ENCODE measurements around the gene NDUFS1.
"Not testable (repeated sequence)": the region's sequence is repeated elsewhere in the genome, so short reads cannot be mapped to it uniquely, and the experiment has no call there.

NDUFS1 gene

DNA sequence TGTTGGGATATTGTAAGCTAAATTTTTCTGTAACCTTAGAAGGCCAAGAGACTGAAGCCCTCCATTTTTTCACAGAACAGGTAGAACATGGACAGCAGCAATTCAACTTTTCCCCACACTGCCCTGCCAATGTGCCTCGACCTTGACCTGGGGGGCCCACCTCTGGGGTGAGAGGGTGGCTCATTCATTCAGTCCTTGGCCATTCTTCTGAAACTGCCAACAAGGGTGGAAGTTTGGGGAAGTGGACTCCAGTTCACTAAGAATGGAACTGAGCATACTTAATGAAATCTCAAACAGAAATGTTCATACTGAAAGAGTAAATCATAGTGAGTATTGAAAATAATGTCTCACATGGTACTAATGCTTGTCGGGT is 1.5 kb upstream of the NDUFS1 start:
- Histone ChIP-seq H3K9ac (ENCODE audit: insufficient read length, low read depth) (peak overlapping the region; percentile 98), H3K4me3 (ENCODE audit: insufficient read length, low read depth) (peak overlapping the region; percentile 91), H3K36me3 (ENCODE audit: insufficient read depth, insufficient read length, low read length) (peaks cover 52% of the 10 kb centered on the region), H3K4me1 (ENCODE audit: insufficient read depth, insufficient read length) (peaks cover 2% of the 10 kb centered on the region), H3K27me3 (ENCODE audit: insufficient read depth, insufficient read length) (no peaks in the 10 kb centered on the region), H3K9me3 (ENCODE audit: insufficient read depth, low read length) (no peaks in the 10 kb centered on the region)
- no peak for DNase-seq (ENCODE audit: low read depth, low spot score)
- TF ChIP-seq ZNF274 (IDR thresholded peaks at IDR 0.05; ENCODE audit: low read depth, low read length) (no peak), SUZ12 (IDR thresholded peaks at IDR 0.05; ENCODE audit: extremely low read depth, insufficient read depth, insufficient read length) (no peak), YY1 (IDR thresholded peaks at IDR 0.05; ENCODE audit: insufficient read depth, insufficient read length) (no peak)

- no peak for DNase-seq (ENCODE audit: low read depth, low spot score)
- H3K9ac ChIP-seq (ENCODE audit: insufficient read length, low read depth), result peak overlapping the region; percentile 98
- H3K27me3 ChIP-seq (ENCODE audit: insufficient read depth, insufficient read length), result no peaks in the 10 kb centered on the region
- H3K9me3 ChIP-seq (ENCODE audit: insufficient read depth, low read length), result no peaks in the 10 kb centered on the region
- H3K36me3 ChIP-seq (ENCODE audit: insufficient read depth, insufficient read length, low read length), result peaks cover 53% of the 10 kb centered on the region
- H3K4me3 ChIP-seq (ENCODE audit: insufficient read length, low read depth), result peak overlapping the region; percentile 91
- TF ChIP-seq ZNF274 (IDR thresholded peaks at IDR 0.05; ENCODE audit: low read depth, low read length) (no peak), YY1 (IDR thresholded peaks at IDR 0.05; ENCODE audit: insufficient read depth, insufficient read length) (no peak), SUZ12 (IDR thresholded peaks at IDR 0.05; ENCODE audit: extremely low read depth, insufficient read depth, insufficient read length) (no peak)
- peaks cover 2% of the 10 kb centered on the region for H3K4me1 ChIP-seq (ENCODE audit: insufficient read depth, insufficient read length)
Measured at GRCh38 chr2:206160125-206160806, 1.0 kb upstream of the NDUFS1 start.

DNA sequence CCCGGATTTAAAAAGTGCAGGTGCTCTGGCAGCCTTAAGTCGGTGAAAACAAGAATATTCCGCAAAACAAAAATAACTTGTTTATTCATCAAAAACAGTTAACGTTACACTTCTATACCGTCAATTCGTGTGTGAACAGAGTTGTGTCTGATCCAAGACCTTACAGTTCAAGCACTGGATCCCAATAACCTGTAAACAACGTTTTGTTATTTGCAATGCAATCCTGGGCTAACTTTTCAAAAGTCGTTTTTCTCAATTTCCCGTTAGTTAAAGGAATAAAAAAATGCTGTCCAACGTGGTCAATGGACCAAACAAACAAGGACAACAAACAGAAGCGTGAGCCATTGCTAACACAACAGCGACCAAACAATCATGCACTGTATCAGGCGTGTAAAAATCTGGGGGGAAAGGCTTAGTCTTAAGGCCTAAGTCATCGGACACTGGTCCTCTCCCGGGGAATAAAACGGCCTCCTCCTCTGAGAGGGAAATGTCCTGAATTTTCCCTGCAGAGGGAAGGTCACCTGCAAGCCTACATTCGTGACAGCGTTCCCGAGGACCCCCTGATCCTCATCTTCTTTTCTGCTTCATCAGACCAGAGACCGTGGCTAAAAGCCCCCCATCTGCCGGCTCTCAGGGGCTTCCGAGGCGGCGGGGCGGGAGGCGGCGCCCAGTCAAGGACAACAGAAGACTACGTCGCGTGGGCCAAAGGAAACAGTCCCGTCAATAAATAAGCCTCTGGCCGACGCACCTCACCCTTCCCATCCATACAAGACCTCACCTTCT is 490 bp downstream of the NDUFS1 start:
- DNase-seq (ENCODE audit: low read depth, low spot score), result no peak
- Histone ChIP-seq H3K36me3 (ENCODE audit: insufficient read depth, insufficient read length, low read length) (peaks cover 51% of the 10 kb centered on the region), H3K9ac (ENCODE audit: insufficient read length, low read depth) (peak overlapping the region; percentile 94), H3K9me3 (ENCODE audit: insufficient read depth, low read length) (no peaks in the 10 kb centered on the region), H3K4me1 (ENCODE audit: insufficient read depth, insufficient read length) (peaks cover 2% of the 10 kb centered on the region), H3K27me3 (ENCODE audit: insufficient read depth, insufficient read length) (no peaks in the 10 kb centered on the region), H3K4me3 (ENCODE audit: insufficient read length, low read depth) (peak overlapping the region; percentile 91)
- TF ChIP-seq YY1 (IDR thresholded peaks at IDR 0.05; ENCODE audit: insufficient read depth, insufficient read length) (no peak), ZNF274 (IDR thresholded peaks at IDR 0.05; ENCODE audit: low read depth, low read length) (no peak), SUZ12 (IDR thresholded peaks at IDR 0.05; ENCODE audit: extremely low read depth, insufficient read depth, insufficient read length) (no peak)

- not testable (repeated sequence) for H3K9ac ChIP-seq (ENCODE audit: insufficient read length, low read depth); H3K4me3 ChIP-seq (ENCODE audit: insufficient read length, low read depth); DNase-seq (ENCODE audit: low read depth, low spot score); H3K4me1 ChIP-seq (ENCODE audit: insufficient read depth, insufficient read length); H3K9me3 ChIP-seq (ENCODE audit: insufficient read depth, low read length); H3K27me3 ChIP-seq (ENCODE audit: insufficient read depth, insufficient read length)
- peaks cover 39% of the 10 kb centered on the region for H3K36me3 ChIP-seq (ENCODE audit: insufficient read depth, insufficient read length, low read length)
Measured at GRCh38 chr2:206157014-206157413, 2.2 kb downstream of the NDUFS1 start.

- Histone ChIP-seq H3K9ac (ENCODE audit: insufficient read length, low read depth) (no peak overlapping the region), H3K9me3 (ENCODE audit: insufficient read depth, low read length) (no peaks in the 10 kb centered on the region), H3K4me3 (ENCODE audit: insufficient read length, low read depth) (no peak overlapping the region), H3K27me3 (ENCODE audit: insufficient read depth, insufficient read length) (no peaks in the 10 kb centered on the region), H3K36me3 (ENCODE audit: insufficient read depth, insufficient read length, low read length) (peaks cover 41% of the 10 kb centered on the region), H3K4me1 (ENCODE audit: insufficient read depth, insufficient read length) (peaks cover 4% of the 10 kb centered on the region)
- TF ChIP-seq YY1 (IDR thresholded peaks at IDR 0.05; ENCODE audit: insufficient read depth, insufficient read length) (no peak), ZNF274 (IDR thresholded peaks at IDR 0.05; ENCODE audit: low read depth, low read length) (no peak), SUZ12 (IDR thresholded peaks at IDR 0.05; ENCODE audit: extremely low read depth, insufficient read depth, insufficient read length) (no peak)
- DNase-seq (ENCODE audit: low read depth, low spot score), result no peak
Measured at GRCh38 chr2:206154197-206154596, 5.0 kb downstream of the NDUFS1 start.

- peaks cover 68% of the 10 kb centered on the region for H3K36me3 ChIP-seq (ENCODE audit: insufficient read depth, insufficient read length, low read length)
- no peaks in the 10 kb centered on the region for H3K9me3 ChIP-seq (ENCODE audit: insufficient read depth, low read length)
- TF ChIP-seq ZNF274 (IDR thresholded peaks at IDR 0.05; ENCODE audit: low read depth, low read length) (no peak), SUZ12 (IDR thresholded peaks at IDR 0.05; ENCODE audit: extremely low read depth, insufficient read depth, insufficient read length) (no peak), YY1 (IDR thresholded peaks at IDR 0.05; ENCODE audit: insufficient read depth, insufficient read length) (no peak)
- peaks cover 4% of the 10 kb centered on the region for H3K4me1 ChIP-seq (ENCODE audit: insufficient read depth, insufficient read length)
- H3K9ac ChIP-seq (ENCODE audit: insufficient read length, low read depth), result no peak overlapping the region
- H3K27me3 ChIP-seq (ENCODE audit: insufficient read depth, insufficient read length), result no peaks in the 10 kb centered on the region
- H3K4me3 ChIP-seq (ENCODE audit: insufficient read length, low read depth), result no peak overlapping the region
- DNase-seq (ENCODE audit: low read depth, low spot score), result no peak
Measured at GRCh38 chr2:206150631-206151030, 8.6 kb downstream of the NDUFS1 start.

DNA sequence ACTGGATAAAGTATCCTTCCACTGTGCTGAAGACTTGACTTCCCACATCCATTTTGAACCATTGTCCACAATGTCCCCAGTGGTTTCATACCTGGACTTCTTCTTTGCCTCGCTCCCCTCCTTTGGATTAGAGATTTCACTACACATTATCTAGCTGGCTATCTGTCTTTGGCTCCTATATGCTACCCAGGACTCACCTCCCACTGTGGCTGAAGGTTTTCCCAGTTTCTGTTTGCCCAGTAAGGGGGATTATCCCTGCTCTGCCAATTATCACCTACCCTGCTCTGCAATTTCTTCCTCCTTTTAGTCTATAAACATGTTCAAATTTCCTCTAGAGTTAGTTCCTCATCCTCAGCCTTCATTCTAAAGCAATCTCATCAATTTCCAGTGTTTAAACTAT is 9.1 kb downstream of the NDUFS1 start:
- no peak for DNase-seq (ENCODE audit: low read depth, low spot score)
- TF ChIP-seq YY1 (IDR thresholded peaks at IDR 0.05; ENCODE audit: insufficient read depth, insufficient read length) (no peak), ZNF274 (IDR thresholded peaks at IDR 0.05; ENCODE audit: low read depth, low read length) (no peak), SUZ12 (IDR thresholded peaks at IDR 0.05; ENCODE audit: extremely low read depth, insufficient read depth, insufficient read length) (no peak)
- Histone ChIP-seq H3K36me3 (ENCODE audit: insufficient read depth, insufficient read length, low read length) (peaks cover 70% of the 10 kb centered on the region), H3K4me3 (ENCODE audit: insufficient read length, low read depth) (no peak overlapping the region), H3K9ac (ENCODE audit: insufficient read length, low read depth) (no peak overlapping the region), H3K9me3 (ENCODE audit: insufficient read depth, low read length) (no peaks in the 10 kb centered on the region), H3K4me1 (ENCODE audit: insufficient read depth, insufficient read length) (peaks cover 4% of the 10 kb centered on the region), H3K27me3 (ENCODE audit: insufficient read depth, insufficient read length) (no peaks in the 10 kb centered on the region)

Data from NT2/D1 (cell line).